T-helper 1 cell treated with Interleukin-12 subunit alpha and Interleukin-12 subunit beta and Interleukin-4 antibody, amounts not matched to agents 30 μg/mL and 1 μg/mL, for 36 hours (primary cell): ENCODE data around the gene SUMF2.
"Not testable (repeated sequence)": the region's sequence is repeated elsewhere in the genome, so short reads cannot be mapped to it uniquely, and the experiment has no call there.

Source experiments
- H3K27ac Mint-ChIP-seq: one replicate; pipeline ENCODE4 v1.8.0; 2021; ENCODE audit warnings: mild to moderate bottlenecking, mixed read lengths
- H3K27me3 Mint-ChIP-seq: one replicate; pipeline ENCODE4 v1.8.0; 2021; ENCODE audit warnings: low read depth, mixed read lengths
- H3K36me3 Mint-ChIP-seq: one replicate; pipeline ENCODE4 v1.8.0; 2021; ENCODE audit warnings: low read depth, mixed read lengths
- H3K4me1 Mint-ChIP-seq: one replicate; pipeline ENCODE4 v1.8.0; 2021; ENCODE audit warnings: low read depth, mixed read lengths
- H3K4me3 Mint-ChIP-seq: one replicate; pipeline ENCODE4 v1.8.0; 2021; ENCODE audit warnings: mild to moderate bottlenecking, moderate library complexity, mixed read lengths
- H3K9me3 Mint-ChIP-seq: one replicate; pipeline ENCODE4 v1.8.0; 2021; ENCODE audit warnings: mixed read lengths

SUMF2 gene

GRCh38 chr7:56081626-56082340 is 17.7 kb downstream of the SUMF2 start:
- Mint-ChIP-seq H3K27me3 (no peaks in the 10 kb centered on the region), H3K4me3 (no peak overlapping the region), H3K9me3 (no peaks in the 10 kb centered on the region), H3K27ac (no peak overlapping the region), H3K36me3 (peaks cover 6% of the 10 kb centered on the region), H3K4me1 (no peaks in the 10 kb centered on the region)

DNA sequence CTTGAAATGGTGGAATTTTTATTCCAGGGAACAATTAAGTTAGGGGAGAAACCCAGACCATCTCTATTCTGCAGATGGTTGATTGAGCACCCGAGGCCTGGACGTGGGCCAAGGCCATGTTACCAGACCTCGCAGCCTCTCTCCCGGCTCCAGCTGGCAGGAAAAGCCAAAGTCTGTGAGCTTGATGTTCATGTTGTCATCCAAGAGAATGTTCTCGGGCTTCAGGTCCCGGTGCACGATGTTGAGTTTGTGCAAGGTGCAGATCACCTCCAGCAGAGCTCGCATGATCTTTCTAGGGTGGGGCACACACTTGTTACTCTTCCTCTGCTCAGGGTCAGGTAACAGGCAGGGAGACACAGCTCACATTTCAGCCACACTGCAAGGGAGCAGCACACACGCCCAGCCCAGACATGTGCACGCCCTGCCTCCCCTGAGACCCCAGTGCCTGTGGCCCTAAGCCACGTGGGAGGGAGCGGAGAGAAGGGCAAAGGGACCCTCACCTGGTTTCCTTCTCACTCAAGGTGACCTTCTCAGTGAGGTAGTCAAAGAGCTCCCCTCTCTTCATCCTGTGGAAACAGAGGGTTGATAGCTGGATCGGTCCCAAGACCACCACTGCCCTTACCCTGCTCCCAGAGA is 19.2 kb downstream of the SUMF2 start:
- Mint-ChIP-seq H3K4me3 (no peak overlapping the region), H3K36me3 (peaks cover 6% of the 10 kb centered on the region), H3K27me3 (no peaks in the 10 kb centered on the region), H3K9me3 (no peaks in the 10 kb centered on the region), H3K4me1 (no peaks in the 10 kb centered on the region), H3K27ac (no peak overlapping the region)

GRCh38 chr7:56086761-56087160 is 22.7 kb downstream of the SUMF2 start:
- Mint-ChIP-seq H3K36me3 (peaks cover 1% of the 10 kb centered on the region), H3K27me3 (no peaks in the 10 kb centered on the region), H3K4me1 (no peaks in the 10 kb centered on the region), H3K9me3 (no peaks in the 10 kb centered on the region), H3K27ac (no peak overlapping the region), H3K4me3 (no peak overlapping the region)

DNA sequence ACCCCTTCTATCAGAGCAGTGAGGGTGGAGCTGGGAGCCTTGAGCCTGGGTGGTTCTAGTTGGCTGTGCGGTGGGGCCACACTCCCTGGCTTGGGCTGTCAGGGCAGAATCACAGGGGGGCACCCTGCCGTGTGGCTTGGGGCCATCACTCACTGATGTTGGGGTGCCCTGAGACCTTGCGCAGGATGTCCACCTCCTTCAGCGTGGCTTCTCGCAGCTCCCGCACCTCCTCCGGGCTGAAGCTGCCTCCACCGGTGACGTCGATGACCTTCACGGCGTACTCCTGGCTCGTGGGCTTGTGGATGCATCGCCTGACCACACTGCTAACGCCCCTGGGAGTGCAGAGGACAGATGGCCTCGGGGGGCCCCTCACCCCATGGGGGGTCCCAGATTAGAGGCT is 23.4 kb downstream of the SUMF2 start:
- H3K4me3 Mint-ChIP-seq: no peak overlapping the region
- H3K27ac Mint-ChIP-seq: no peak overlapping the region
- no peaks in the 10 kb centered on the region for H3K4me1 Mint-ChIP-seq
- H3K9me3 Mint-ChIP-seq: no peaks in the 10 kb centered on the region
- H3K36me3 Mint-ChIP-seq: peaks cover 1% of the 10 kb centered on the region
- H3K27me3 Mint-ChIP-seq: no peaks in the 10 kb centered on the region

- Mint-ChIP-seq H3K36me3 (peaks cover 3% of the 10 kb centered on the region), H3K4me1 (no peaks in the 10 kb centered on the region), H3K27ac (no peak overlapping the region)
Observed at GRCh38 chr7:56091591-56091990, 27.5 kb downstream of the SUMF2 start.

DNA sequence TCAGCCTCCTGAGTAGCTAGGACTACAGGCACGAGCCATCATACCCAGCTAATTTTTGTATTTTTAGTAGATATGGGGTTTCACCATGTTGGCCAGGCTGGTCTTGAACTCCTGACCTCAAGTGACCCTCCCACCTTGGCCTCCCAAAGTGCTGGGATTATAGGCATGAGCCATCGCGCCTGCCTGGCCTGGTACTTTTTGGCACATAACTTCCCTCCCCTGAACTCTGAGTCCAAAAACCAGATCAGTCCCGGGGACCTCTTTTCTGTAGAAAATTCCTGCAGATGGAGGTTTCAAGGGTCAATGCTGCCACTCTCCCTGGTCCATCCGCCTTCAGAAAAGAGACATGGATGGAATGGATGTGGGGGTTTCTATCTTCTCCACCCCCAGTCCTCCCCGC is 28.3 kb downstream of the SUMF2 start:
- H3K4me1 Mint-ChIP-seq, H3K9me3 Mint-ChIP-seq, H3K27ac Mint-ChIP-seq: not testable (repeated sequence)

More at GRCh38 chr7:56091591-56091990, 27.5 kb downstream of the SUMF2 start:
- Mint-ChIP-seq H3K9me3 (no peaks in the 10 kb centered on the region), H3K27me3 (no peaks in the 10 kb centered on the region), H3K4me3 (no peak overlapping the region)

GRCh38 chr7:56092789-56093531 is 28.9 kb downstream of the SUMF2 start, which contains the start of gene PHKG1:
PHKG1 (minus strand) TSS chr7:56092952; CDS start chr7:56088941, 4,011 bp downstream.
- Mint-ChIP-seq H3K9me3 (no peaks in the 10 kb centered on the region), H3K27ac (no peak within 1 kb of the TSS), H3K27me3 (no peaks in the 10 kb centered on the region), H3K4me3 (no peak within 1 kb of the TSS), H3K4me1 (no peaks in the 10 kb centered on the region), H3K36me3 (peaks cover 5% of the 10 kb centered on the region)

More for the DNA sequence above, 28.3 kb downstream of the SUMF2 start:
- not testable (repeated sequence) for H3K27me3 Mint-ChIP-seq, H3K36me3 Mint-ChIP-seq, H3K4me3 Mint-ChIP-seq

DNA sequence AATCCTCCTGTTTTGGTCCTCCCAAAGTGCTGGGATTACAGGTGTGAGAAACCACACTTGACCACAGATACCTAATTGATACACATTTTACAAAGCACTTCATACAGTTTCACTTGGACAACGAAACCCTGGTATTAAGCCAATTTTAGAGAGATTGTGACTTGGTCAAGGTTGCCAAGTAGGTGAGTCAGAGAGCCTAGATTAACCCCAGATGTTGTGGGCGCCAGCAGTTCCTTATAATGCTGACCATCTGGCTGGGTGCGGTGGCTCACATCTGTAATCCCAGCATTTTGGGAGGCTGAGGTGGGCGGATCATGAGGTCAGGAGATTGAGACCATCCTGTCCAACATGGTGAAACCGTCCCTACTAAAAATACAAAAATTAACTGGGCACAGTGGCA is 33.6 kb downstream of the SUMF2 start:
- Mint-ChIP-seq H3K27me3 (no peaks in the 10 kb centered on the region), H3K4me1 (peaks cover 2% of the 10 kb centered on the region), H3K4me3 (no peak overlapping the region), H3K9me3 (no peaks in the 10 kb centered on the region), H3K36me3 (peaks cover 28% of the 10 kb centered on the region), H3K27ac (no peak overlapping the region)

- not testable (repeated sequence) for H3K27me3 Mint-ChIP-seq, H3K9me3 Mint-ChIP-seq, H3K4me3 Mint-ChIP-seq, H3K27ac Mint-ChIP-seq, H3K4me1 Mint-ChIP-seq
- H3K36me3 Mint-ChIP-seq: peaks cover 32% of the 10 kb centered on the region
Observed at GRCh38 chr7:56098187-56099008, 34.3 kb downstream of the SUMF2 start.

DNA sequence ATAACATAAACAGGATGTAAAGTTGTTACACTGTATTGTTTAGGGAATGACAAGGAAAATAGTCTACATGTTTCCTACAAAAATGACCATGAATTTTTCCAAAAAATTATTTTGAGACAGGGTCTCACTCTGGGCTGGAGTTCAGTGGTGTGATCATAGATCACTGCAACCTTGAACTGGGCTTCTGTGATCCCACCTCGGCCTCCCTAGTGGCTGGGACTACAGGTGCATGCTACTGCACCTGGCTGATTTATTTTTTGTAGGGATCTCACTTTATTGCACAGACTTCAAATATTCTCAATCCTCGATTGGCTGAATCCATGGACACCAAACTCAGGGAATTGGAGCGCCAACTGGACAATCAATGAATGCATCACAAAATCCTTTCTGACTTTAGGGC is 35.6 kb downstream of the SUMF2 start:
- H3K27ac Mint-ChIP-seq: no peak overlapping the region
- no peaks in the 10 kb centered on the region for H3K27me3 Mint-ChIP-seq
- H3K4me1 Mint-ChIP-seq: peaks cover 6% of the 10 kb centered on the region
- H3K4me3 Mint-ChIP-seq: no peak overlapping the region
- peaks cover 35% of the 10 kb centered on the region for H3K36me3 Mint-ChIP-seq
- no peaks in the 10 kb centered on the region for H3K9me3 Mint-ChIP-seq

DNA sequence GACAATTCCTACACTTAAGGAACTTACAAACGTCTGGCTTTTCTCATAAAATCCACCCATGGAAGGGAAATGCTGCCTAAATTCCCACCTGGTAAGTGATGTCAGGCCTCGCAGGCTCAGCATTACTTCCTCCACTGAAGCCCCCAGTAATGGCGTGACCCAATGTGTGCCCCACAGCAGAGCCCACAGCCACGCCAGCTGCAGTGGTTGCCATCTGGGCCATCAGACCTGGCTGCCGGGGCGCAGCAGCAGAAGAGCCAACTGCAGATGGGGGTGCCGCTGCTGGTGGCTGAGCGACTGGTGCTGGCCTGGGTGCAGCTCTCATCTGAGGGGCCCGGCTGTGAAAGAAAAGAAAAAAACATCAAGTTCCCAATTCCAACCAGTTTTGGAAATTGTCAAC is 40.1 kb downstream of the SUMF2 start:
- peaks cover 49% of the 10 kb centered on the region for H3K36me3 Mint-ChIP-seq
- not testable (repeated sequence) for H3K9me3 Mint-ChIP-seq, H3K4me3 Mint-ChIP-seq, H3K27me3 Mint-ChIP-seq, H3K27ac Mint-ChIP-seq
- H3K4me1 Mint-ChIP-seq: peaks cover 23% of the 10 kb centered on the region

DNA sequence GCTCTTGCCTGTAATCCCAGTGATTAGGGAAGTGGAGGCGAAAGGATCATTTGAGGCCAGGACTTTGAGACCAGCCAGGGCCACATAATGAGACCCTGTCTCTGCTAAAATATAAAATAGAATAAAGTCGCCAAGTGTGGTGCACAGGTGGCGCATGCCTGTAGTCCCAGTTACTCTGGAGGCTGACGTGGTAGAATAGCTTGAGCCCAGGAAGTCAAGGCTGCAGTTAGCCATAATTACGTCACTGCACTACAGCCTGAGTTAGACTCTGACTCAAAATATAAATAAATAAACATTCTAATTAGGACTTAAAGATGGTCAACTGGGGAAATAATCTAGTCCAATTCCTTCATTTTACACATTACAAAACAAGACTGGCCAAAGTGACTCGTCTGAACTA is 41.4 kb downstream of the SUMF2 start:
- Mint-ChIP-seq H3K4me3 (peak overlapping the region; percentile 96), H3K36me3 (peaks cover 40% of the 10 kb centered on the region)

DNA sequence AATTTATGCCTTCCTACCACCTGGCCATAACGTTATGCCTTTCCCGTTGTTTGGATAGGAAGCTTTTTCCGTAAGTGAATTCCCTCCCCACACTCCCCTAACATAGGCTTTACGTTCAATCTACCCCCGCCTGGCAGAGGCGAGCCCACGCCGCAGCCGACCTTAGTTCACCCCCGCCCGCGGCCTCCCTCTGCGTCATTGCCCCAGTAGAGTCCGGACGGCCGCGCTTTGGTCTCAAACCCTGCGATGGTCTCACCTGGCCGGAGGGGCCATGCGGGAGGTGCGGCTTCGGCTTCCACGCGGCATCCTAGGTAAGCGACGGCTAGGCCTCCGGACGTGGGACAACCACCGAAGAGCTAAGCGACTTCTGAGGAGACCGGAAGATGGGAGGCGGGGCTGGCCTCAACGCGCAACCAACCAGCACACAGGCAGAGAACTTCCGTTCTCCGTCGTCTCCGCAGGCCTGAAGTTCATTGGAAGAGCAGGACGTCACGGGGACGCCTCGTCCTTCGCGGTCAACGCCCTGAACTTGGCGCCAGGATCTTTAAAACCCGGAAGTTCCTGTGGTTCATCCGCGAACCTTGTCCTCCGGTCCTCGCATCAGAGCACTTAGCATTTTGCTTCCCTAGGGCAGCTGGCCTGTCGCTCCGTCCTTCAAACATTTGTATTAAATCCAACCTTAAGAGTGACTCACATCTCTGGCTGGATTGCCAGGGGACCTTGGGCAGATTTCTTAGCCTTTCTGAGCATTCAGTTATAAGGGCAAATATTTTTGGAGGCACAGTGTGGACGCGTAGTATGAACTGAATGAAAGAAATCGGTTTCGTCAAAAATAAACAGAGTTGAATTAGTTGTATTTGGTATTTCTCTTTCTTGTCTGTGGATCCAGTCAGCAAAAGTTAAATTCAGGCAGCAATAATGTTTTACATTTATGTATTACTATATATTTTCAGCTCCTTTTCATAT is 42.3 kb downstream of the SUMF2 start, which contains the start of gene CHCHD2:
Gene CHCHD2, minus strand, starts transcription at position 369 of the 966 bp plus-strand sequence. Its CDS starts 63 bp downstream, at position 306.
- Mint-ChIP-seq H3K4me3 (peak within 1 kb of the TSS; percentile 96), H3K4me1 (peaks cover 25% of the 10 kb centered on the region), H3K27ac (peak within 1 kb of the TSS; percentile 98), H3K9me3 (peaks cover 9% of the 10 kb centered on the region), H3K36me3 (peaks cover 31% of the 10 kb centered on the region), H3K27me3 (no peaks in the 10 kb centered on the region)

More for the DNA sequence above, 41.4 kb downstream of the SUMF2 start:
- H3K9me3 Mint-ChIP-seq: peaks cover 9% of the 10 kb centered on the region
- peak overlapping the region; percentile 98 for H3K27ac Mint-ChIP-seq
- H3K4me1 Mint-ChIP-seq: peaks cover 23% of the 10 kb centered on the region
- no peaks in the 10 kb centered on the region for H3K27me3 Mint-ChIP-seq
